Naive thymus-derived CD8-positive, alpha-beta T cell (primary cell): ENCODE results near the gene CDH23. TPM values are rescaled to one million over a fixed set of nuclear protein-coding genes. Genes with fewer than 3 reads are reported as not detected.
"Not testable (repeated sequence)": the region's sequence is repeated elsewhere in the genome, so short reads cannot be mapped to it uniquely, and the experiment has no call there.

Experiments
- ATAC-seq, 2 donors: fragments of 150-1000 bp; cut with Tn5 transposase in 1 of 2; sonication (Bioruptor Pico), chemical (Tn5 transposase) in 1 of 2; 1 replicate in 1 of 2; 2 replicates in 1 of 2; pipeline ENCODE4 v1.10.0; 2021; ENCODE audit warnings: mild to moderate bottlenecking in 2 of 2, moderate library complexity in 2 of 2
- POLR2A ChIA-PET: fragments of 350-600 bp; sonication (Branson Sonifier 250); formaldehyde crosslinking; loops from one replicate; lab custom pipeline; 2021; ENCODE audit warnings: antibody characterized with exemption; lab: Charles Lee
- DNase-seq, 10 donors: peaks; one replicate each; pipeline versions ENCODE4 v3.0.0 to v3.0.0-alpha.2; 2020 to 2022
- H3K27ac Mint-ChIP-seq, 10 donors: one replicate each; pipeline ENCODE4 v1.8.0; 2020 to 2022; ENCODE audit warnings: mild to moderate bottlenecking in 10 of 10, mixed read lengths in 10 of 10, moderate library complexity in 4 of 10, inconsistent platforms in 1 of 10
- H3K27me3 Mint-ChIP-seq, 5 donors: one replicate each; pipeline ENCODE4 v1.8.0; 2021 to 2022; ENCODE audit warnings: mixed read lengths in 5 of 5
- H3K36me3 Mint-ChIP-seq, 3 donors: one replicate each; pipeline ENCODE4 v1.8.0; 2020 to 2022; ENCODE audit warnings: mixed read lengths in 3 of 3, mild to moderate bottlenecking in 2 of 3, inconsistent platforms in 1 of 3
- H3K4me1 Mint-ChIP-seq, 4 donors: one replicate each; pipeline ENCODE4 v1.8.0; 2021 to 2022; ENCODE audit warnings: mixed read lengths in 4 of 4
- H3K4me3 Mint-ChIP-seq, 10 donors: one replicate each; pipeline ENCODE4 v1.8.0; 2020 to 2022; ENCODE audit warnings: mild to moderate bottlenecking in 10 of 10, mixed read lengths in 10 of 10, moderate library complexity in 6 of 10, inconsistent platforms in 1 of 10
- H3K9me3 Mint-ChIP-seq, 9 donors: one replicate each; pipeline ENCODE4 v1.8.0; 2020 to 2022; ENCODE audit warnings: mixed read lengths in 9 of 9, mild to moderate bottlenecking in 3 of 9, inconsistent platforms in 1 of 9, moderate library complexity in 1 of 9
- polyA plus RNA-seq, 3 donors: library from polyadenylated mRNA; unstranded; fragments of 300-500 nt; fragmentation: Illumina TruSeq; gene quantifications; one replicate each; pipeline ENCODE4 v1.2.3, GENCODE V29; 2021
- total RNA-seq, 8 experiments: library from RNA in 2 of 8; stranded (reverse) in 2 of 8; gene quantifications; one replicate each; pipeline ENCODE4 v1.2.3 and lab custom pipeline; 2021 to 2026

Gene CDH23
- total RNA-seq (10 to 100 TPM in 1 of 2 experiments, 1 to 10 TPM in 1; 9.6 to 10.2 TPM), polyA plus RNA-seq (1 to 10 TPM in 2 of 3 donors, under 1 TPM in 1; 0.82 to 3.8 (median 3.2) TPM), total RNA-seq (lab: John Stamatoyannopoulos, UW) (3.0 to 56.6 (median 10.1) reads per million in 6 experiments)

DNA sequence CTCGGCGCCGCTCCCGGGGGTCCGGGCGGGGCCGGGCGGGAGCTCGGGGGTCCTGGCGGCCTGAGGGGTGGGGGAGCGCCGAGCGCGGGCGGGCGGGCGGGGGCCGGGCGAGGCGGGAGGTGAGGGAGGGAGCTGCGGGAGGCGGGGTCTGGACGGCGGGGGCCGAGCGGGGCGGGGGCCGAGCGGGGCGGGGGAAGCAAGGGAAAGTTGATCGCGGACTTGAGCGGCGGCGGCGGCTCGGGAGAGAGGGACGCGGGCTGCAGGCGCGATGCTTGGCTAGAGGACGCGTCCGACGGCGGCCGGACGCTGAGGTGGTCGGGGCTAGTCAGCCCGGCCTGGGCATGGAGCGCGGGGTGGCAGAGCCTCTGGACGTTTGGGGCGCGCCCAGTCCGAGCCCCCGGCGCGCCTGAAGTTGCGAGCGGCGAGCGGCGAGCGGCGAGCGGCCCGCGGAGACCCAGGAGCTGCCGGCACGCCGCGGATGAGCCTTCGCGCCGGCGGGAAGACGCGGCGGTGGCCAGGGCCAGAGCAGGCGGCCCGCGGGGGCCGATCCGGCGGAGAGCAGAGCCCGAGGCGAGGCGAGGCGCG lies at the start of gene CDH23:
Gene CDH23, plus strand, starts transcription at position 210 of the 585 bp plus-strand sequence. CDS start 42,912 bp downstream, outside the sequence.
- POLR2A ChIA-PET, result no interaction called here
- no peaks in the 10 kb centered on the region for H3K36me3 Mint-ChIP-seq

DNA sequence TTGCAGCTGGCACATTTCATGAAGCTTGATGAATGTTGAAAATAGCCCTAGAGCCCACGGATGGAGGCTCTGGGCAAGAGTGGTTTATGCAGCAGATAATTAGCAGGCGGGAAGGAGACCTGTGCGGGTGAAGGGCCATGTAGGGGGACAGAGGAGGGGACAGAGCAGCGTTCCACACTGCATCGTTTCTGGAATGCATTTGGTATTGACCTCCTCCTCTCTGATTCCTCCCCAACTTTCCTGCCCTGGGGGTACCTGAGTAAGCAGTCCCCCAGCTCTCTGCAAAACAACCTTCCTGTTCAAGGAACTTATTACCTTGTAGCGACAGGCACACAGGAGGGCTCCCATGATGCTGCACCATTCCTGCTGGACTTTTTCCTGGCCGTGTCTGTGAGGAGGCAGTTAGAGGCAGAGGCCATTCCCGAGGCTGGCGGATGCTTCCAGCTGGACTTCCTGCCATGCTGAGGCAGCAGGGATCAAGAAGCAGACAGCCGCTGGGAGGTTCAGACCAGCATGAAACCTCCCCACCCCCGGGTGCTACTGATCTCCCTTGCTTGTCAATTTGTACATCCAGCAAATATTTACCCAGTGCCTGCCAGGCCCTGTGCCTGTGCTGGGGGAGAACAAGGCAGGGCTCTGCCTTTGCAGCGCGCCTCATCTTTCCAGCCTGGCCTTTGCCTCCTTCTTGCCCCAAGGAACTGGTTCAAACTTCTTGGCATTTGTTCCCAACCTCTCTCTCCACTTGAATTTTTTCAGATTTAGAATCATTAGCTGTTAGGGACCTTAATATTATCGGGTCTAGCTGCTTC lies 48.9 kb upstream of the CDH23 start:
- Mint-ChIP-seq H3K27ac (peak overlapping the region in 2 of 10 donors; percentile 9 to 50), H3K27me3 (no peaks in the 10 kb centered on the region), H3K4me3 (no peak overlapping the region), H3K4me1 (peaks cover 10 to 29% (median 15%) of the 10 kb centered on the region in 4 donors), H3K36me3 (peaks cover 0 to 4% (median 0%) of the 10 kb centered on the region in 3 donors), H3K9me3 (no peaks in the 10 kb centered on the region)
- POLR2A ChIA-PET, result no interaction called here
- ATAC-seq, result no peak
- DNase-seq, result no peak

More for the DNA sequence above, at the start of gene CDH23:
- peak within 1 kb of the TSS; percentile 65 to 86 (median 74) for H3K4me3 Mint-ChIP-seq
- peaks cover 2 to 19% (median 9%) of the 10 kb centered on the region in 4 donors for H3K4me1 Mint-ChIP-seq
- ATAC-seq (peak; percentile 37 to 50), DNase-seq (peak in 1 of 10 donors; percentile 5)
- H3K9me3 Mint-ChIP-seq, result no peaks in the 10 kb centered on the region
- peaks cover 25 to 68% (median 55%) of the 10 kb centered on the region in 5 donors for H3K27me3 Mint-ChIP-seq
- H3K27ac Mint-ChIP-seq, result peak within 1 kb of the TSS in 1 of 10 donors; percentile 9

GRCh38 chr10:71348850-71349249 lies 47.9 kb upstream of the CDH23 start:
- POLR2A ChIA-PET, result no interaction called here
- Mint-ChIP-seq H3K9me3 (no peaks in the 10 kb centered on the region), H3K4me3 (no peak overlapping the region), H3K4me1 (peaks cover 10 to 29% (median 15%) of the 10 kb centered on the region in 4 donors), H3K27me3 (no peaks in the 10 kb centered on the region), H3K36me3 (peaks cover 0 to 9% (median 0%) of the 10 kb centered on the region in 3 donors), H3K27ac (peak overlapping the region in 1 of 10 donors; percentile 9)
- ATAC-seq (no peak), DNase-seq (no peak)

GRCh38 chr10:71349406-71349805 lies 47.3 kb upstream of the CDH23 start:
- no peaks in the 10 kb centered on the region for H3K9me3 Mint-ChIP-seq
- no peak for ATAC-seq
- H3K27ac Mint-ChIP-seq, result peak overlapping the region in 3 of 10 donors; percentile 34 to 83 (median 47)

DNA sequence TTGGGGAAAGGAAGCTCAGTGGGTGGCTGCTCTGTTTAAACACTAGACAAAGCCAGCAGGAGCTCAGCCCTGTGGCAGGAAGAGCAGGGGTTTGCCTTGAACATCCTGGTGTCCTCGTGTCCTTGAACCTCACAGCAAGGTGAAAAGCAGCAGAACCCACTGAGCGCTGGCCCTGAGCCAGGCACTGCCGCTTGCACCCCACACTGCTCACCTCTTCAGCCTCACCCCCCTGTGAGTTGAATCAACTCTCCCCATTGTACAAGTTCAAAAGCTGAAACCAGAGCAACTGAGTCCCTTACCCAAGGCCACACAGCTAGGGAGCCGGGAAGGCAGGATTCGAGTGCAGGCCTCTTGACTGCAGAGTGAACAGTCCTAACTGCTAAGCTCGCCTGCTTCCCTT lies 45.6 kb upstream of the CDH23 start:
- Mint-ChIP-seq H3K9me3 (no peaks in the 10 kb centered on the region), H3K27me3 (no peaks in the 10 kb centered on the region), H3K4me1 (peaks cover 8 to 29% (median 14%) of the 10 kb centered on the region in 4 donors), H3K27ac (peak overlapping the region in 4 of 10 donors; percentile 47 to 83 (median 79)), H3K36me3 (peaks cover 0 to 17% (median 1%) of the 10 kb centered on the region in 3 donors), H3K4me3 (peak overlapping the region in 5 of 10 donors; percentile 34 to 52 (median 50))
- POLR2A ChIA-PET, result no interaction called here
- DNase-seq (peak in 6 of 10 donors; percentile 5 to 54 (median 34)), ATAC-seq (peak in 1 of 2 donors; percentile 87)

More at GRCh38 chr10:71349406-71349805, 47.3 kb upstream of the CDH23 start:
- Mint-ChIP-seq H3K36me3 (peaks cover 0 to 10% (median 0%) of the 10 kb centered on the region in 3 donors), H3K27me3 (no peaks in the 10 kb centered on the region), H3K4me3 (no peak overlapping the region), H3K4me1 (peaks cover 10 to 29% (median 15%) of the 10 kb centered on the region in 4 donors)
- no peak for DNase-seq
- POLR2A ChIA-PET, result no interaction called here

DNA sequence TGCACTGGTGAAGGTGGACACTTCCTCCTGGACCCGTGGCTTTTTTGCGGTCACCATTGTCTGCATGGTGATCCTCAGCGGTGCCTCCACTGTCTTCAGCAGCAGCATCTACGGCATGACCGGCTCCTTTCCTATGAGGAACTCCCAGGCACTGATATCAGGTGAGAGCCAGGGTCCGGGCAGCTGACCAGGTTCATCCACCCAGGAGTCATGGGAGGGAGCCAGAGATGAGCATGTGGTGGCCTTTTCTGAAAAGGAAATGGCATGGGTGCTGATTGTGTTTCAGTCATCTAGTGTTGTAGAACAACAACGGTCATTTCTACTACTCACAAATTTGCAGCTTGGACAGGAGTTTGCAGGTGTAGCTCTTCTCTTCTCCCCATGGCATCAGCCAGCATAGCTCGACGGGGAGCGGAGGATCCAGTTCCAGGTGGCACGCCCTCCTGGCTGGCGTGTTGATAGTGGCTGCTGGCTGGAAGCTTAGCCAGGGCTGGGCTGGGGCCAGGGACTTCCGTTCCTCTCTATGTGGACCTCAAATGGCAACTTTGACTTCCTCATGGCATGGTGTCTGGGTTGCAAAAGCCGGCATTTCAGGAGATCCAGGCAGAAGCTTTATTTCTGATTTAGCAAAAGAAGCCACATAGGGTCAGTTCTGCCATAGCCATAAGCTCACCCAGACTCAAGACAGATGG lies 44.9 kb upstream of the CDH23 start:
- Mint-ChIP-seq H3K4me3 (no peak overlapping the region), H3K36me3 (peaks cover 0 to 24% (median 1%) of the 10 kb centered on the region in 3 donors), H3K4me1 (peaks cover 8 to 29% (median 14%) of the 10 kb centered on the region in 4 donors), H3K27me3 (no peaks in the 10 kb centered on the region), H3K9me3 (no peaks in the 10 kb centered on the region), H3K27ac (peak overlapping the region in 1 of 10 donors; percentile 62)
- ATAC-seq (no peak), DNase-seq (no peak)
- POLR2A ChIA-PET, result no interaction called here

DNA sequence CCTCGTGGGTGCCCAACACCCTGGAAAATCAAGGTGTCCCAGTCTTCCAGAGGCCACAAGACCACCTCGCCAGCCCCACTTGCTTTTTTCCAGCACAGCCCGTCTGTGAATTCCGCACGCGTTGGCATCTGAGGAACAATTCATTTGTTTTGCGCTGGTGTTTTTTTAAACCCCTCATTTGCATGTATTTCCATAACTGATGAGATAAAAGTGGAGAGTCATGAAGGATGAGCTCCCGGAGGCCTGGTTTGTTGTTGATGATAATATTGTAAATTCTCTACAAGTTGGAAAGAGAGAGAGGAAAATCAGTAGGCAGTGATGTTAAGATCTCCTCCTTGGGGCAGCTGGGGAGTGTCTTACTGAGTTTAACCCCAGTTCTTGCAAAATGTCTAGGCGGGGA lies 43.1 kb upstream of the CDH23 start:
- Mint-ChIP-seq H3K27me3 (no peaks in the 10 kb centered on the region), H3K27ac (no peak overlapping the region), H3K4me3 (no peak overlapping the region), H3K36me3 (peaks cover 0 to 36% (median 1%) of the 10 kb centered on the region in 3 donors), H3K9me3 (no peaks in the 10 kb centered on the region), H3K4me1 (peaks cover 8 to 26% (median 11%) of the 10 kb centered on the region in 4 donors)
- POLR2A ChIA-PET, result no interaction called here
- ATAC-seq, result no peak
- no peak for DNase-seq

GRCh38 chr10:71354776-71355175 lies 41.9 kb upstream of the CDH23 start:
- H3K27ac Mint-ChIP-seq, result no peak overlapping the region
- POLR2A ChIA-PET, result no interaction called here
- no peak for ATAC-seq
- no peak for DNase-seq
- peaks cover 4 to 23% (median 14%) of the 10 kb centered on the region in 4 donors for H3K4me1 Mint-ChIP-seq
- no peaks in the 10 kb centered on the region for H3K9me3 Mint-ChIP-seq
- no peak overlapping the region for H3K4me3 Mint-ChIP-seq
- H3K36me3 Mint-ChIP-seq, result peaks cover 7 to 46% (median 9%) of the 10 kb centered on the region in 3 donors
- no peaks in the 10 kb centered on the region for H3K27me3 Mint-ChIP-seq

DNA sequence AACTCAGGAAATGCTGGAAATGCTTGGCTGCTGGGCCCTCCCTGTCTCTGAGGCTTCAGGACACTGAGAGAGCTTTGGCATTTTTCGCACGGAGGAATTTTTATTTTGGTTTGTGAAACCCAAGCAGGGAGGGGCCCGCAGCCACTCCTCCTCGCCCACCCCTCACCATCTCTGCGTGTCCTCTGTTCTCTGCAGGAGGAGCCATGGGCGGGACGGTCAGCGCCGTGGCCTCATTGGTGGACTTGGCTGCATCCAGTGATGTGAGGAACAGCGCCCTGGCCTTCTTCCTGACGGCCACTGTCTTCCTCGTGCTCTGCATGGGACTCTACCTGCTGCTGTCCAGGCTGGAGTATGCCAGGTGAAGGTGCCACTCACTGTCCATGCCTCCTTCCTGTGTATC lies 40.8 kb upstream of the CDH23 start:
- DNase-seq, result no peak
- H3K4me3 Mint-ChIP-seq, result no peak overlapping the region
- no peaks in the 10 kb centered on the region for H3K27me3 Mint-ChIP-seq
- H3K9me3 Mint-ChIP-seq, result no peaks in the 10 kb centered on the region
- H3K36me3 Mint-ChIP-seq, result peaks cover 7 to 51% (median 10%) of the 10 kb centered on the region in 3 donors
- no peak for ATAC-seq
- POLR2A ChIA-PET, result no interaction called here
- peak overlapping the region in 1 of 10 donors; percentile 38 for H3K27ac Mint-ChIP-seq
- peaks cover 4 to 14% (median 8%) of the 10 kb centered on the region in 4 donors for H3K4me1 Mint-ChIP-seq

GRCh38 chr10:71357792-71358265 lies 38.9 kb upstream of the CDH23 start:
- peaks cover 7 to 64% (median 17%) of the 10 kb centered on the region in 3 donors for H3K36me3 Mint-ChIP-seq
- no peaks in the 10 kb centered on the region for H3K27me3 Mint-ChIP-seq
- H3K4me3 Mint-ChIP-seq, result no peak overlapping the region
- H3K27ac Mint-ChIP-seq, result no peak overlapping the region
- ATAC-seq, result no peak
- no peak for DNase-seq
- H3K4me1 Mint-ChIP-seq, result peaks cover 0 to 7% (median under 1%) of the 10 kb centered on the region in 4 donors
- POLR2A ChIA-PET, result no interaction called here
- H3K9me3 Mint-ChIP-seq, result no peaks in the 10 kb centered on the region

DNA sequence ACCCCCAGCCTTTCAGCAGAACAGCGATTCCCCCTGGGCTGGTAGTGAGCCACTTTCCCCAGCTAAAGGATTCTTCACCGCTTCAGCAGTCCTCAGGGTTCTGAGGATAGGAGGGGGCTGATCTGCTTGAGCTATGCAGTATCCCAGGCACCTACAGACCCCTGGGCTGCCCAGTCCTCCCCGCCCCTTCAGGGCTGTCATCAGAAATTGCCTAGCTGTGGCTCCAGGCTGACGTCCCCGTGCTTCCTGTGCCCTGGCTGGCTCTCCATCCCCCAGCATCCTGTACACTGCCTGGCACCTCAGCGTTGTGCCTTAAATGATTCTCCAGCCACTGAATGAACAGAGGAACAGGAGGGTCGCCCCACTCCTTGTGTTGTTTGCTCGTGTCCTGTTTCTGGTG lies 38.4 kb upstream of the CDH23 start:
- Mint-ChIP-seq H3K9me3 (no peaks in the 10 kb centered on the region), H3K27ac (no peak overlapping the region), H3K27me3 (no peaks in the 10 kb centered on the region), H3K4me1 (peaks cover 0 to 7% (median under 1%) of the 10 kb centered on the region in 4 donors), H3K4me3 (no peak overlapping the region), H3K36me3 (peaks cover 7 to 67% (median 17%) of the 10 kb centered on the region in 3 donors)
- no peak for ATAC-seq
- no peak for DNase-seq
- POLR2A ChIA-PET, result no interaction called here

GRCh38 chr10:71358906-71359305 lies 37.8 kb upstream of the CDH23 start:
- DNase-seq, H3K4me1 Mint-ChIP-seq, H3K27me3 Mint-ChIP-seq, H3K9me3 Mint-ChIP-seq, ATAC-seq, H3K4me3 Mint-ChIP-seq, POLR2A ChIA-PET: not testable (repeated sequence)
- peak overlapping the region in 2 of 10 donors; percentile 60 to 63 for H3K27ac Mint-ChIP-seq
- H3K36me3 Mint-ChIP-seq, result peaks cover 7 to 63% (median 17%) of the 10 kb centered on the region in 3 donors
